T-helper 9 cell (primary cell): ENCODE data around the gene MANSC1.

Experiments used
- DNase-seq: peaks from one replicate; pipeline ENCODE4 v3.0.0-alpha.2; 2020
- total RNA-seq, 2 donors: gene quantifications; one replicate each; lab custom pipeline; 2026; lab: John Stamatoyannopoulos, UW

MANSC1 gene
- 0 to 0.35 reads per million in 2 donors for total RNA-seq

DNA sequence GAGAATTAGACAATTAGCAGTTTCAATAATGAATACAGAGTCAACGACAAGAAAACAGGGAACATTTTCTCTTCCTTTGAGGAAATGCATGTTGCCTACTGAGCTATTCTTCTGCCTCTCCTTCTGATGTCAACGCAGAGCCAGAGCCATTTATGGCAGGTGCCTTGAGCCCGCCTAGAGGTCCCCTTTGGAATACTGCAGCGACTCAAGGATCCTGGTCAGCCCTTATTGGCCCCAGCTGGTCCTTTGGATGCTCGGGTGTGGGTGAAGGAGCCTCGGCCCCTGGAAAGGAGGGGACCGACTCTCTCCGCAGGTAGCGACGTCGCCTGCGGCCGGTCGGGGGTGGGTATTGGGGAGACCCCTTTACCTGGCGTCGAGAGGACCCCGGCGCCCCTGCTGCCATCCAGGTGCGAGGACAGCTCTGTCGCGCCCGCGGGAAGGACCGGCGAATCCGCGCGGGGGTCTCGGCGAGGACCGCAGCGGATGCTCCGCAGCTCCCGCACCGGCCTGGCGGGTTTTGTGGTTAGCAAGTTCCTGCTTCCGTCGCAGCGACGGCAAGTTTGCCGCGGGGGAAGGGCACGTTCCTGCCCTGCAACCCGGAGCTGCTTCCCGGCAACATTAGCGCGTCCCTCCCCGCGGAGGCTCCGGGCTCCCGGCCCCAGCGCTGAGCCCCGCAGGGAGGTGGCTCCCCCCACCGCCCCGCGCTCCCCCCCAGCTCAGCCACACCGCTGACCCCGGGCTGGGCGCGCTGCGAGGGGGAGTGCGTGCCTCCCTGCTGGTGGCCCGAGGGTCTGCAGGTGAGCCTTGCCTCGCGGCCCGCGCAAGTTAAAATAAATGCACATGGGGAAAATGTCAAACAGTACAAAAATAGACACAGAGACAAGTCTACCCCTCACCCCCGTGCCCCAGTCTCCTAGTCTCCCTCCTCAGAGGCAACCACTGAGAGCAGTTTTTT, at the start of gene MANSC1:
TSS of gene MANSC1 (minus strand) at position 532 of the 955 bp plus-strand sequence. CDS start 6,928 bp downstream, outside the sequence.
- peak; percentile 35 for DNase-seq

DNA sequence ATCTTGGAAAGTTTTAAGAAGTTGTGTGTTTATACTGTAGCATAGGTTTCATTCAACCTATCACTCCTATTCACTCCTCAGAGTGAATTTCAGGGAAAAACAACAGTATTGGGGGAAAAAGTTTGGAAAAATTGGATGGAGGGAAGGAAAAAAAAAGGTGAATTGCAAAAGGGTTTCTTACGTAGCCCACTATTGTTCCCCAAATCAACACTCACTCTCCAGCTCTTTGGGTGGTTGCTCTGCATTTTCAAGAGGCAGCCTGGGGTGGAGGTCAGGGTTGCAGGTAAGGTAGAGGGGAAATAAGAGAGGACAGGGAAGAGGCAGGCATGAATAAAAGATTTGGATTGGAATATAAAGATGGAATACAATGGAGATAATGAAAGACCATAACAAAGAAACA, 49.1 kb upstream of the MANSC1 start:
- DNase-seq = no peak

DNA sequence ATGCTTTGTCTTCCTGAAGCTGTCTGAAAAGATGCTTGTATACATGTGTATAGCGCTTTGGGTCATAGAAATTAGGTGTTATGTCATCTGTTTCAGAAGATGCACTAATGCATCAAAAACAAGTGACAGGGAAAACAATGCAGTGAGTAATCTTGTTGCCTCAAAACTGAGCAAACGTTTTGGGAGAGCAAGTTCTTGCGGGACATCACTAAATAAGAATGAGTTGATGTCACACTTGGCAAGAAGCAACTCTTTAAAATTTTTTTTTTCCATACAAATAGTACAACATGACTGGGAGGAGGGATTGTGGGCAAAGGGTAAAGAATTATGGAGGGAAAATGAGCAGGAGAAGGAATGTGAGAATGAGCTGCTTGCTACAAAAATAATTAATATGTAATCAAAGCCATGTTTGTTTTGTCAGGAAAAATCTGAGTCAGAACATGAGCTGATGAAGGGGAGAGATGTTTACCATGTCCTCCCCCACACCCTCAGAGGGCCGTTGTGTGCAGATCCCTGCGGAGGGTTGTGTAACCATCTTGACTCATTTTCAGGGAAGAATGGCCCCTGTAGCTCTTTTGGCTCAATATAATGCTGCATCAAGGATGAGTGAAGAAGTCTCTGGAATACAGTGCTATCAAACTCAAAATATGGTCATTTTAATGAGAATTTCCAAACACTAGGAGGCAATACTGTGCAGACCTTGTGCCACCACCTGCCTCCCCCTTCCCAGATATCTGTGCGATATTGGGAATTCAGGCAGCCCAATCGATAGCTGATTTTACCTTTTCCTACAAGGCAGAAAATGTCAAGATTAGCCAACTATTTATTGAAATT, 48.2 kb upstream of the MANSC1 start:
- DNase-seq = no peak

DNA sequence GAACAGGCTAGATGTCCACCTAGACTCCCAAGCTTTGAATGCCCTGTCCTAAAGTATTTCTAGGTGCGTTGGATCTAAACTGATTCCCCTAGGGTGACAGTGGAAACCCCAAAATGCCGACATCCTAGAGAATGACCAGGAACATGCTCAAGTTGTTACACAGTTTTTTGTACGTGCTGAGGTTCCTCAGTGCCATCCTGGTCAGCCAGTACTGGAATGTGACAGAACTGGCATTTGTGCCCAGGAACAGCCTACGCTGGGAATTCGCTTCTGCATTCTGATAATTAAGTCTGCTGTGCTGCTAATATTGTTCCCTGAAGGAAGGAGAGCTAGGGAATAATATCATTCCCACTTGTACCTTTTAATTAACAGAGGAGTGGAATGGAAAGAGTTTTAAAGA, 47.1 kb upstream of the MANSC1 start:
- DNase-seq = no peak

DNA sequence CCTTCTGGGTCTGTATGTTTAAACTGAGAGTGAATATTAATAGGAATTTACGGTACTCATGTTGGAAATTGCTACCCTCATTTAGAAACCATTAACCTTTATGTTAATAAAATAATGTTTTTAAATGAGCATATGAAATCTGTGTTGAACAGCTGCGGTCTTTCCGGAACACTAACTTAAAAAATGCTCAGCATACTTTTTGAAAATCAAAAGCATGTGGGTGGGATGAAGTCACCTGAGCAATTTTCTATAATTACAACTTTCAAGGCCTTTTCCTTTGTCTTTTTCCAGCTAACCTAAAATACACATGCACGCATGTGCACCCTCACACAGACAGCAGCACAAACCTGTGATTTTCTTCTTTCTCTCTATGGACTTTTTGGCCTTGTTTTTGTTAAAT, 46.7 kb upstream of the MANSC1 start:
- no peak for DNase-seq

DNA sequence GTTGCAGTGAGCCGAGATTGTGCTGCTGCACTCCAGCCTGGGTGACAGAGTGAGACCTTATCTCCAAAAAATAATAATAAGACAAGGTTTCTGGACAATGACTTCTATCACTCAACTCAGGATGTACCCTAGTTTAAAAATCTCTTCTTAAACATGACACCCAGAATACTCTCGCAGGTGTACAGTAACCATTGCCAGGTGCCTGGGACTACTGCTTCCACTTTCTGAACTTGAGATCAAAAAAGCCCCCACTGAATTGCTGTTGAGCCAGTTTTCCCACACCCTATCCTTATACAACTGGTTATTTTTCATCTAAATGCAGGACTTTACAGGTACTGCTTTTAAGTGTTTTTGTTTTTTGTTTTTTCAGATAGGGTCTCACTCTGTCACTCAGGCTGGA, 43.1 kb upstream of the MANSC1 start:
- DNase-seq = no peak

DNA sequence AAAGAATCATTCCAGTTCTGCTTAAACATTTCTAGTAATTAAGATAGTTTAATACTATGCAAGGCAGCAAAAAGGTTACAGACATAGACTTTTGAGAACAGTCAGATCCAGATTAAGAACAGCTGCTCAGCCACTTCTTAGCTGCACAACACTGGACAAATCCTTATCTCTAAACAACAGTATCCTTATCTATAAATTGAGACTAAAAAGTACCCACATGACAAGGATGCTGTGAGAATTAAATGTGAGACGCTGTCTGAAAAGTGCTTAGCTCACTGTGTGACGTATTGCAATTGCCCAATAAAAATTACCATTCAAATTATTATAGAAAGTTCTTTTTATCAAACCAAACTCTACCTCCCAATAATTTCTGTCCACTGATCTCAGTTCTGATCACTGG, 42.4 kb upstream of the MANSC1 start:
- DNase-seq = no peak

DNA sequence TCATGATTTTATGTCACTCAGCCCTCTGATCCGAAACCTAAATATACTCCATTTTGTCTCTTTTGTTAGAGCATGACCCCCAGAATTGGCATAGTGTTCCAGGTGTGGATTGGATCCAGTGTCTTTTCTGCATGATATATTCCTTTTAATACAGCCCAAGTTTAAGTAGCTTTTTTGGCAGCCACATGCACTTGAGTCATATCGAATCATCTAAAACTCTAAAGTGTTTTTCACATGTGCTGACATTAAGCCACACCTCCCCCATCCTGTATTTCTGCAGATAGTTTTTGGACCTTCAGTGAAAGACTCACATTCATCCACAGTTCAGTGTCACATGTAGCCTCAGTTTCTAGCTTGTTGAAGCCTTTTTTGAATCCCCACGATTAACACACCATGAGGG, 37.5 kb upstream of the MANSC1 start:
- no peak for DNase-seq

DNA sequence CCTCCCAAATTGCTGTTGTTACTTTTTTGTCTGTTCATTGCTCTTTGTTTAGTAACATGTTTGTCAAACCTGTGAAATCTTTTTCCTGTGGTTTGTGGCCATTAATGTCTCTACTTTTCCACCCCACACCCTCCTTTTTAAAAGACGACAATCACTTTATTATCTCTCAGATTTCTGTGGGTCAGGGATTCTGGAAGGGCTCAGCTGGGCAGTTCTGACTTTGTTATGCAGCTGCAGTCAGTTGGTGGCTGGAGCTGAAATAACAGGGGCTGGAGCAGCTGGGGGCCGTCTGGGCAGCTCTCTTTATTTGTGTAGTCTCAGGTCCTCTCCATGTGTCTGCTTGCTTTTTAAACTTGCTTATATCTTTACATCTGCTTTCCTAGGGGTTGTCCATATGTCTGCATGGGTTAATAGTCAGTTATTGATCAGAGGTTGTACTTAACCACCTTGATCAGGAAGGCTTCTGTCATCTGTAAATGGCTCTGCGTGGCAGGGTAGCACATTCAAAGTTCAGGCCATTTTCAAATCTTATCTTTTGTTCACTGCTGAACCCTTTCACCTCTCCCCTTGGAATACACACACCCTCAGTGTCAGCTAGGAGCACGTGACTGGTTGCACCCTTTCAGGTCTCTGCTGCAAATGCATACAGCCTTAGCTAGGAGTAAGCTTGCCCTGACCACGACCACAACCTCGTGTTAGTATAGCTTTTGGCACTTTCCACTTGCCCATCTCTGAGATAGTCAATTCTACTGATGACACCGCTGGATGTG, 34.7 kb upstream of the MANSC1 start:
- no peak for DNase-seq

DNA sequence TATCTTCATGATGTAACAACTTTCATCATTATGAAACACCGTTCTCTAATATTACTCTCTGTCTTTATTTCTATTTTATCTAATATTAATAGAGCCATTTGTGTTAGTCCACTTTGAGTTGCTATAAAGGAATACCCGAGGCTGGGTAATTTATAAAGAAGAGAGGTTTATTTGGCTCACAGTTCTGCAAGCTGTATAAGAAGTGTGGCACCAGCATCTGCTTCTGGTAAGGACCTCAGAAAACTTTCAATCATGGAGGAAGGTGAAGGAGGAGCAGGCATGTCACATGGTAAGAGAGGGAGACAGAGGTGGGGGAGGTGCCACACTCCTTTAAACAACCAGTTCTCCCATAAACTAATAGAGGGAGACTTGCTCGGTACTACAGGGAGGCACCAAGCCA, 31.9 kb upstream of the MANSC1 start:
- no peak for DNase-seq

DNA sequence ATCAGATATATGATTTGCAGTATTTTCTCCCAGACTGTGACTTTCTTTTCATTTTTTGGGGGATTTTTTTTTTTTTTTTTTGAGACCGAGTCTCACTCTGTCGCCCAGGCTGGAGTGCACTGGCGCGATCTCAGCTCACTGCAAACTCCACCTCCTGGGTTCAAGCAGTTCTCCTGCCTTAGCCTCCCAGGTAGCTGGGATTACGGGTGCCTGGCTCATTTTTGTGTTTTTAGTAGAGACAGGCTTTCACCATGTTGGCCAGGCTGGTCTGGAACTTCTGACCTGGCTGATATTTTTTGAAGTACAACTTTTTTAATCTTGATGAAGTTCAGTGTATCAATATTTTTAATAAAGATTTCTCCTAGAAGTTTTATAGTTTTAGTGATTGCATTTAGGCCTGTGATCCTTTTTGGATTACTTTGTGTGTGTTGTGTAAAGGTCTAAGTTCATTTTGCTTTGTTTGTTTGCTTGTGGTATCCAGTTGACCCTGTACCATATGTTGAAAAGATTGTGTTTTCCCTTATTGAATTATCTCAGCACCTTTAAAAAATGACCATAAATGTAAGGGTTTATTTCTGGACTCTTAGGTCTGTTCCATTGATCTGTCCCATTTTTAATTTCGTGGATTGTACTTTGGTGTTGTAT, 31.0 kb upstream of the MANSC1 start:
- no peak for DNase-seq

DNA sequence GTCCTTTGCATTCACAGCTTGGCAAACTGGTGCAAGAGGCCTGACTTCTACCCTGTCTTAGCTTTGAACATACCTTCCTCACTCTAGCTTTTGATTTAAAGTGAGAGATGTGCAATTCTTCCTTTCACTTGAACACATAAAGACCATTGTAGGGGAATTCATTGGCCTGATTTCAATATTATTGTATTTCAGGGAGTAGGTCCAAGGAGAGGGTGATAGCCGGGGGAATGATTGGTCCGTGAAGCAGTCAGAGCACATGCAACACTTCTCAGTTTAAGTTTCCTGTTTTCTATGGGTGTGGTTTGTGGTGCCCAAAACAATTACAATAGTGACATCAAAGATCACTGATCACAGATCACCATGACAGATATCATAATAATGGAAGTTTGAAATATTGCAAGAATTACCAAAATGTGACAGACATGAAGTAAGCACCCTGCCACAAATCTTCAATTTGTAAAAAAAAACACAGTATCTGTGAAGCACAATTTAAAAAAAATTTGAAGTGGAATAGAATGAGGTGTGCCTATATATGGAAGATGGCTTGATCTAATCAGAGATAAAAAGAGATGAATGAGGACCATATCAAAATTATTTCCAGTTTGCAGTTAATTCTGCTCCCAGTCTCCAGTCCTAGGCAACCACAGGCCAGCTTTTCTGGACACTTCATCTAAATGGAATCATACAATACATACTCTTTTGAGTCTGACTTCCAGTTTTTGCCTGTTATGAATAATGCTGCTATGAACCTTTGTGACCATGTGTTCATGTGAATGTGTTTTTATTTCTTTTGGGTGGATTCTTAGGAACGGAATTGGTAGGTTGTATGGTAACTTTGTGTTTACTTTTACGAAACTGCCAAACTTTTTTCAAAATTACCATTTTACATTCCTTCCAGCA, 30.0 kb upstream of the MANSC1 start:
- DNase-seq = peak; percentile 32

DNA sequence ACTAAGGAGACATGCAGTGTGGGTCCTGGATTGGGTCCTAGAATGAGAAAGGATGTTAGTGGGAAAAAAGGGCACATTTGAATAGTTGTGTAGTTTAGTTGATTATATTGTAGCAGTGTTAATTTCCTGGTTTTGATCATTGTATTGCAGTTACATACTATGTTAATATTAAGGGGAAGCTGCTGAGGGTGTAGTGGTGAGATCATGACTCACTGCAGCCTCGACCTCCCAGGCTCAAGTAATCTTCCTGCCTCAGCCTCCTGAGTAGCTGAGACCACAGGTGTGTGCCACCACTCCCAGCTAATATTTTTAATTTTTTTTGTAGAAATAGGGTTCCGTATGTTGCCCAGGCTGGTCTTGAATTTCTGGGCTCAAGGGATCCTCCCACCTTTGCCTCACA, 28.6 kb upstream of the MANSC1 start:
- DNase-seq = no peak

DNA sequence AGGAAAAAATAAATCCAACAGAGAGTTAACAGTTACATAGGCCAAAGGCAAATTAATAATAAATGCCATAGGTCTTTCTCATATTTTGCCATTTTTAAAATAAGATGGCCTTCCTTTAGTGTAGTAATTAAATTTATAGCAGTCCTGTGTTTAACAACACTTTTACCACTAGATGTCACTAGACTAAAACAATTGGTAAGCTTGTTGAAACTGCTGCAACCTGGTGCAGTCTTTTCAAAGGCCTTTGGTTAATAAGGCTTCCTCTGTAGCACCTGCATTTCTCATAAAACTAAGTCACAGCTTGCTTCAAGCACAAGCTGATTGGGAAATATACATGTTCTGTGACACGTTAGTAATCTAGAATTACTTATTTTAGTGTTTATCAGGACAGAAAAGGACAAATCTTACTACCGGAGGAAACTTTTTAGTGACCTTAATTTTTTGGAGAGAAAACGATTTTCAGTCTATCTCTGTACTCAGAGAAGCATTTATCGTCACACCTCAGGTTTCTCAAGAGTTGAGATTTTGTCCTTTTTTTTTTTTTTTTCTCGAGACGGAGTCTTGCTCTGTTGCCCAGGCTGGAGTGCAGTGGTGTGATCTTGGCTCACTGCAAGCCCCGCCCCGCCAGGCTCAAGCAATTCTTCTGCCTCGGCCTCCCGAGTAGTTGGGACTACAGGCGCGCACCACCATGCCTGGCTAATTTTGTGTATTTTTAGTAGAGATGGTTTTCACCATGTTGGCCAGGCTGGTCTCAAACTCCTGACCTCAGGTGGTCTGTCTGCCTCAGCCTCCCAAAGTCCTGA, 26.8 kb upstream of the MANSC1 start:
- no peak for DNase-seq

DNA sequence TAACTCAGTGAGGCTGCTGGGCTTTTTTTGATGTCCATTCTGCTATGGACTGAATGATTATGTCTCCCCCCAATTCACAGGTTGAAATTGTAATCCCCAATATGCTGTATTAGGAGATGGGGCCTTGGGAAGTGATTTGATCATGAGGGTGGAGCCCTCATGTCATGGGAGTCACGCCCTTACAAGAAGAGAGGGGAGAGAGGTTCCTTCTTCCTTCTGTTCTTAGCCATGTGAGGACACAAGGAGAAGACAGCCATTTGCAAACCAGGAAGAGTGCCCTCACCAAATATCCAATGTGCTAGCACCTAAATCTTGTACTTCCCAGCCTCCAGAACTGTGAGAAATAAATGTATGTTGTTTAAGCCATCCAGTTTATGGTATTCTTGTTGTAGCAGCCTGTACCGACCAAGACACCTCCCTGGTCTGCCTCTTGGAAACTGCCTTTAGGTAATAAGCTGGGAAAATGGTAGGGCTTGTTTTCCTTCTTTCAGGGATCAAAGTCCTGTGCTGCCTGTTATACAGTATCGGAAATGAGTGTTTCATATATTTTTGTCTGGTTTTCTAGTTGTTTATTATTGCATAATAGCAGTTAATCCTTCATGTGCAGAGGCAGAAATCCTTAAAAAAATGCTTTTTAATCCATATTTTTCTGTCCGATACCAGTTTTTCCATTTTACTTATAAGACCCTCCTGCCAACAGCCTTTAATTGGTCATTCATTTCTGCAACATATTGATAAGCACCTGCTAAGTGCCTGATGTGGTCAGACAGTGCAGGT, 23.1 kb upstream of the MANSC1 start:
- no peak for DNase-seq

DNA sequence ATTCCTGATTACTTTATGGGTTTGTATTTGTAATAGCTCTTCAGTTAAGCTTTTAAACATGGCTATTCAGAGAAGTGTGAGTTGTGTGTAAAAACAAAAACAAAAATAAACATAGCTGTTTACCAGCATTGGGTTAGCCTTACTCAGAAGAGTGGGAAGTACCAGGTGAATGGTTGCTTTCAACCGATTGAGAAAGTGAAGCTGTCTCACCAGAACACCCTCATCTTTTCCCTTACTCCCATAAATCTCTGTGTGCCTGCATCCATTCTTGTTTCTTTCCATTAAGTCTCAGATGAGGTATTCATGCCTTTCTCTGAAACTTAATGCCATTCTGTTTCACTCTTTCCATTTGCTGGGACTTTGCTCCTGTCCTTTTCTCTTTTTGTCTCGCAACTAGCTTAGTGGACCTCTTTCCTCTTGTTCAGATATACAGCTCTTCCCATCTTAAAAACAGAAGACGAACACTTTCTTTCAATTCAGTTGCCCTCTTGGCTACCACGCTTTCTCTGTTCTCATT, 17.5 kb upstream of the MANSC1 start:
- no peak for DNase-seq

DNA sequence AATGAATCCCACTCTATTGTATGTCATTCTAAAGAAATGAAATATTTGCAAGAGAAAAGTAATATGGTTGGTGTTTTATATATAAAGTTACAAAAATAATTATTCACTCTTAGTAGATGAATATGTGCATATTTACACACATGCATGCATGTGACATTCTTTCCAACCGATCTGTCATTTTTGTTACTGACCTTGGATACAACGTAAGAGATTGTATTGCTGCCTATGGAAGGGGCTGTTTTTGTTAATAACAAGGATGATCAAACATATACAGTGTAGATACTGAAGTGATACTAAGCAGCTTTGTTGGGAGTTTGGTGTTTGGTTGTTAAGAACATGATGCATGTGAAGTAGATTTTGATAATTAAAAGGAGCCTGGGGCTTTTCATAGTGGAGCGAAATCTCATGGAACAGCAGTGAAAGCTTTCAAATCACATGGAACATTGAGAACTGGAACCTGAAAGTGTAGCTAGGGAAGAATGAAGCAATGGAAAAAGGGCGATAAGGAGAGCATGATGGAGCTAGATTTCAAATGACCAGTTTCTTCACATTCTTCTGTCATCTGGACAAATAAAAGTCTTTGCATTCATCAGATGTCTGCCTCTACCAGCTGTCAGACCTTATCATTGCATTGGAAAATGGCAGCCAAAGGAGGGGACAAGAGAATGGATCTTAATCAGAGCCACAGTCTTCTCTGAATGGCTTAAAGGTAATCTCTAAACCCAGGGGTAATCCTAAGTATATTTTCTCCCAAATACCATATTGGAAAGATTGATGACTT, 16.8 kb upstream of the MANSC1 start:
- DNase-seq = no peak

DNA sequence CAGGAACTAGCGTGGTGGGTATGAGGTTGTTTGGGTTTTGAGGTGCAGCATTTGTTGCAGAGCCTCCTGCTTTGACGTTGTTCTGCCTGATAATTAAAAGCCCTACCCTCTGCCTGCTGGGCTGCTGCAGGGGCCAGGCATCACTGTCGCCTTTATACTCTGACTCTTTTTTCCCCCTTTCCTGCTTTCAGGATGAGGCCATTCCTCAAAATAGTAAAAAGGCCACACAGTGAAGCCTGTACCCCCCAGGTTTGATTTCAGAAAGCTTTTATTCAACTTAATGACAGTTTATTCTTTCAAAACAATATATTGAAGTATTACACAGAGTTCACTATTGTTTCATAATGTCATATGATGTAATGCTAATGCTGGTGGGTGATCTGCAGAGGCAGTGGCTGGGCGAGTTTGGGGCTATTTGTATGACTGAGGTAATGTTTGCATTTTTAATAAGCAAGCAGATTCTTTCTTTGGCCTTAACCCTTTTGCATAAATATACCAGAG, 15.9 kb upstream of the MANSC1 start:
- no peak for DNase-seq
